ENCODE results near the gene TMPRSS7.

DNA sequence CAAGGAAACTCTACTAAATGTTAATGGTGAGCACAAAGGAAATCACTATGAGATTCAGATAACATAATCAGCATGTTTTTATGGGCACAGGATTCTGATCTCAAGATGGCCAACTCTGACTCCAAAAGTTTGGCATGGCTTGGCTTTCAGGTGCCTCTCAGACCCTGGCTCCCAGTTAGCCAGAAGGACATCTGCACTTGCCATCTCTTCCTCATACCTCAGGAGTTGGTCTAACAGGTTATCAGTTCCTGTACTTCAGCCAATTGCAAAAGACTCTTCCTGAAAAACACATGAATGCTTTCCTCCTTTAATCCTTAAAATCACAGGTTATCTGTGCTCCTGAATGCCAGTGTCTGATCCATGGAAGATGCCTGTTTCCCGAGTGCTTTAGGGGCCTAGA is 25.0 kb downstream of the TMPRSS7 start:
- TF ChIP-seq, protein P1, sequence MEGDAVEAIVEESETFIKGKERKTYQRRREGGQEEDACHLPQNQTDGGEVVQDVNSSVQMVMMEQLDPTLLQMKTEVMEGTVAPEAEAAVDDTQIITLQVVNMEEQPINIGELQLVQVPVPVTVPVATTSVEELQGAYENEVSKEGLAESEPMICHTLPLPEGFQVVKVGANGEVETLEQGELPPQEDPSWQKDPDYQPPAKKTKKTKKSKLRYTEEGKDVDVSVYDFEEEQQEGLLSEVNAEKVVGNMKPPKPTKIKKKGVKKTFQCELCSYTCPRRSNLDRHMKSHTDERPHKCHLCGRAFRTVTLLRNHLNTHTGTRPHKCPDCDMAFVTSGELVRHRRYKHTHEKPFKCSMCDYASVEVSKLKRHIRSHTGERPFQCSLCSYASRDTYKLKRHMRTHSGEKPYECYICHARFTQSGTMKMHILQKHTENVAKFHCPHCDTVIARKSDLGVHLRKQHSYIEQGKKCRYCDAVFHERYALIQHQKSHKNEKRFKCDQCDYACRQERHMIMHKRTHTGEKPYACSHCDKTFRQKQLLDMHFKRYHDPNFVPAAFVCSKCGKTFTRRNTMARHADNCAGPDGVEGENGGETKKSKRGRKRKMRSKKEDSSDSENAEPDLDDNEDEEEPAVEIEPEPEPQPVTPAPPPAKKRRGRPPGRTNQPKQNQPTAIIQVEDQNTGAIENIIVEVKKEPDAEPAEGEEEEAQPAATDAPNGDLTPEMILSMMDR (IDR thresholded peaks at IDR 0.05; ENCODE audit: low read depth, low read length): no peak
- no peak for TF ChIP-seq EZH2phosphoT487 (IDR thresholded peaks at IDR 0.05; ENCODE audit: low read depth)
